Measurements from ENCODE around the gene LEMD1. TPM values are rescaled to one million over a fixed set of nuclear protein-coding genes. Genes with fewer than 3 reads are reported as not detected.
"Not testable (repeated sequence)": the region's sequence is repeated elsewhere in the genome, so short reads cannot be mapped to it uniquely, and the experiment has no call there.

LEMD1 gene
- total RNA-seq, 4 donors from 2014 or later: not detected

- Histone ChIP-seq H3K4me3 (no peak overlapping the region), H3K36me3 (no peaks in the 10 kb centered on the region), H3K27ac (replicated peaks in 1 of 4) (no peak overlapping the region), H3K27me3 (peaks cover 0 to 31% (median 5%) of the 10 kb centered on the region in 4 donors), H3K9me3 (no peaks in the 10 kb centered on the region), H3K4me1 (peaks cover under 1 to 30% (median 22%) of the 10 kb centered on the region in 4 donors)
- TF ChIP-seq POLR2A (IDR thresholded peaks at IDR 0.05; ENCODE audit: low read depth) (no peak), EP300 (IDR thresholded peaks at IDR 0.05) (no peak), CTCF (IDR thresholded peaks at IDR 0.05) (no peak), POLR2AphosphoS5 (IDR thresholded peaks at IDR 0.05) (no peak)
- no peak for DNase-seq (ENCODE audit: extremely low spot score)
- intact Hi-C loops (cut with DNase I): no loop called here
Observed at GRCh38 chr1:205370780-205371179, 51.1 kb downstream of the LEMD1 start.

GRCh38 chr1:205369701-205370123, 52.1 kb downstream of the LEMD1 start:
- intact Hi-C loops (cut with DNase I): no loop called here
- TF ChIP-seq POLR2AphosphoS5 (IDR thresholded peaks at IDR 0.05) (no peak), CTCF (IDR thresholded peaks at IDR 0.05) (no peak), EP300 (IDR thresholded peaks at IDR 0.05) (no peak), POLR2A (IDR thresholded peaks at IDR 0.05; ENCODE audit: low read depth) (no peak)

GRCh38 chr1:205368478-205368877, 53.4 kb downstream of the LEMD1 start:
- Histone ChIP-seq H3K27ac (replicated peaks in 1 of 4) (no peak overlapping the region), H3K27me3 (peaks cover 0 to 17% (median 2%) of the 10 kb centered on the region in 4 donors), H3K9me3 (no peaks in the 10 kb centered on the region), H3K4me1 (peaks cover 0 to 17% (median 13%) of the 10 kb centered on the region in 4 donors), H3K4me3 (no peak overlapping the region), H3K36me3 (no peaks in the 10 kb centered on the region)
- intact Hi-C loops (cut with DNase I): no loop called here
- no peak for DNase-seq (ENCODE audit: extremely low spot score)
- WGBS: 98% methylated on average over 6 of the region's 6 CpGs
- TF ChIP-seq EP300 (IDR thresholded peaks at IDR 0.05): no peak
- no peak for TF ChIP-seq POLR2AphosphoS5 (IDR thresholded peaks at IDR 0.05)
- no peak for TF ChIP-seq CTCF (IDR thresholded peaks at IDR 0.05)
- TF ChIP-seq POLR2A (IDR thresholded peaks at IDR 0.05; ENCODE audit: low read depth): no peak

More at GRCh38 chr1:205369701-205370123, 52.1 kb downstream of the LEMD1 start:
- DNase-seq (ENCODE audit: extremely low spot score): no peak
- WGBS: 36% methylated on average over 3 of the region's 3 CpGs
- Histone ChIP-seq H3K9me3 (no peaks in the 10 kb centered on the region), H3K36me3 (no peaks in the 10 kb centered on the region), H3K4me3 (no peak overlapping the region), H3K4me1 (peaks cover 0 to 25% (median 19%) of the 10 kb centered on the region in 4 donors), H3K27me3 (peaks cover 0 to 28% (median 5%) of the 10 kb centered on the region in 4 donors), H3K27ac (replicated peaks in 1 of 4) (no peak overlapping the region)

GRCh38 chr1:205365945-205366463, 55.9 kb downstream of the LEMD1 start:
- intact Hi-C loops (cut with DNase I): no loop called here
- H3K9me3 ChIP-seq: no peaks in the 10 kb centered on the region
- TF ChIP-seq EP300 (IDR thresholded peaks at IDR 0.05): no peak
- no peak for TF ChIP-seq POLR2A (IDR thresholded peaks at IDR 0.05; ENCODE audit: low read depth)
- TF ChIP-seq CTCF (IDR thresholded peaks at IDR 0.05): no peak
- no peak for TF ChIP-seq POLR2AphosphoS5 (IDR thresholded peaks at IDR 0.05)
- H3K4me3 ChIP-seq: no peak overlapping the region
- DNase-seq (ENCODE audit: extremely low spot score): no peak
- peaks cover 0 to 7% (median 0%) of the 10 kb centered on the region in 4 donors for H3K27me3 ChIP-seq
- peaks cover 0 to 12% (median 9%) of the 10 kb centered on the region in 4 donors for H3K4me1 ChIP-seq
- 57% methylated on average over 6 of the region's 8 CpGs for WGBS
- no peak overlapping the region for H3K27ac ChIP-seq (replicated peaks in 1 of 4)
- H3K36me3 ChIP-seq: no peaks in the 10 kb centered on the region

GRCh38 chr1:205365086-205365485, 56.8 kb downstream of the LEMD1 start:
- H3K27ac ChIP-seq (replicated peaks in 1 of 4); H3K4me1 ChIP-seq; H3K36me3 ChIP-seq; intact Hi-C loops (cut with DNase I); DNase-seq (ENCODE audit: extremely low spot score); H3K9me3 ChIP-seq; H3K27me3 ChIP-seq; H3K4me3 ChIP-seq: not testable (repeated sequence)
- 87% methylated on average over 8 of the region's 8 CpGs for WGBS
